Measurements from ENCODE around the gene TMBIM4. TPM values are rescaled to one million over a fixed set of nuclear protein-coding genes. Genes with fewer than 3 reads are reported as not detected.
A peak's percentile ranks its signal among the peaks of the same experiment; 100 is the strongest.

TMBIM4 gene
- total RNA-seq, 1 donor from 2014 or later, result 60.8 TPM

GRCh38 chr12:66115071-66115600 lies 54.7 kb downstream of the TMBIM4 start:
- no peak for DNase-seq
- ATAC-seq (ENCODE audit: poor library complexity), result no peak
- intact Hi-C loops (cut with DNase I), result no loop called here

GRCh38 chr12:66113471-66113870 lies 56.3 kb downstream of the TMBIM4 start:
- no peak for DNase-seq
- ATAC-seq (ENCODE audit: poor library complexity), result no peak
- intact Hi-C loops (cut with DNase I), result no loop called here

GRCh38 chr12:66111605-66112004 lies 58.2 kb downstream of the TMBIM4 start:
- intact Hi-C loops (cut with DNase I), result no loop called here
- ATAC-seq (ENCODE audit: poor library complexity) (no peak), DNase-seq (no peak)

GRCh38 chr12:66109056-66109455 lies 60.7 kb downstream of the TMBIM4 start:
- DNase-seq (no peak), ATAC-seq (ENCODE audit: poor library complexity) (no peak)
- intact Hi-C loops (cut with DNase I), result no loop called here

DNA sequence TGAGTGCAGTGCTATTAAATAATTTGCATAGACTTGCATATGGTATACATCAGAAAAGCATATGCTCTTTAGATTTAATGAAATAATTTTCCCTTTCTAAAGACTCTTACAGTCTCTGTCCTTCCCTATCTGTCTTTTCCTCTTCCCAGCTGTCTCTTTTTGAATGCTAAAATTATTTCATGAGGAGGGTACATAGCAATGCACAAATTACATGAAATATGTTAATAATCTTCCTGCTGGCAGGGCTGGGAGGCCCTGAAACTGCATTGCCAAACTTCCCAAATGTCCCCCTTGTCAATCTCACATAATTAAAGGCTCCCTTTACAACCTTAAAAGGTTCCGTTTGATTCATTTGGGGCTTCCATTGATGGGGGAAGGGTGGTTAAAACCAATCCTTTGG lies 61.4 kb downstream of the TMBIM4 start:
- intact Hi-C loops (cut with DNase I), result no loop called here
- no peak for DNase-seq
- ATAC-seq (ENCODE audit: poor library complexity), result no peak

GRCh38 chr12:66107451-66107915 lies 62.3 kb downstream of the TMBIM4 start:
- DNase-seq (no peak), ATAC-seq (ENCODE audit: poor library complexity) (peak; percentile 83)
- intact Hi-C loops (cut with DNase I), result no loop called here

DNA sequence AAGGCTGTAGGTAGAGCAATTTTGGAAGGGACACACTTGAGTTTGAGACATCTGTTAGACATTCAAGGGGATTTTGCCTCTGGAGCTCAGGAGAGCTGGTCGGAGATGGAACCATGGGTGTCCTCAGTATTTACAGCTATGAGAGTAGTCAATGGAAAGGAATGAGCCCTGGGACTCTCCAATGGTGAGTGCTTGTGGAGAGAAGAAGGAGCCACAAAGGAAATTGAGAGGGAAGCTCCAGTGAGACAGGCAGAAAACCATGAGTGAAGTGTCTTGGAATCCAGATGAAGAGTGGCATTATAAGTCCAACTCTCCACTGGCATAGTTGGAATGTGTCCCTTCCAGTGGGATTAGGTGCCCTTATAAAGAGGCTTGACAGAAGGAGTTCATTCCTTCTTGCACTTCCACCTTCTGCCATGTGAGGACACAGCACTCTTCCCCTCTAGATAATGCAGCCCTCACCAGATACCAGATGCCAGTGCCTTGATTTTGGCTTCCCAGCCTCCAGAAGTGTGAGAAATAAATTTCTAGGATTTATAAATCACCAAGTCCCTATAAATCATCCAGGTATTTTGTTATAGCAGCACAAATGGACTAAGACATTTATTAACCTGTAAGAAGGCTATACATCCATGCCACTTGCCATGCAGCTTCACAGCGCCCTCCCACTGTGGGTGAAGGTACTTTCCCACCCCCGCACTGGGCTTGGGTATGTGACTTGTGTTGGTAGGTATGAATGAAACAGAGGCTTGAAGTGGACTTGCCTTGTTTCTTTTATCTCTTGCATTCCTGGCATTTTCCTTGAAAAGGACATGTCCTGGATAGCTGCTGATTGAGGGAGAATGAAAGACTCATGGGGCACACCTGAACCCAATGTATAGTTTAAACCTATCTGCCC lies 66.5 kb downstream of the TMBIM4 start:
- intact Hi-C loops (cut with DNase I), result no loop called here
- ATAC-seq (ENCODE audit: poor library complexity) (no peak), DNase-seq (no peak)

- intact Hi-C loops (cut with DNase I), result no loop called here
- DNase-seq (no peak), ATAC-seq (ENCODE audit: poor library complexity) (no peak)
Observed at GRCh38 chr12:66092559-66093269, 77.1 kb downstream of the TMBIM4 start.

- no peak for ATAC-seq (ENCODE audit: poor library complexity)
- DNase-seq, result no peak
- intact Hi-C loops (cut with DNase I), result no loop called here
Observed at GRCh38 chr12:66090157-66090556, 79.6 kb downstream of the TMBIM4 start.

DNA sequence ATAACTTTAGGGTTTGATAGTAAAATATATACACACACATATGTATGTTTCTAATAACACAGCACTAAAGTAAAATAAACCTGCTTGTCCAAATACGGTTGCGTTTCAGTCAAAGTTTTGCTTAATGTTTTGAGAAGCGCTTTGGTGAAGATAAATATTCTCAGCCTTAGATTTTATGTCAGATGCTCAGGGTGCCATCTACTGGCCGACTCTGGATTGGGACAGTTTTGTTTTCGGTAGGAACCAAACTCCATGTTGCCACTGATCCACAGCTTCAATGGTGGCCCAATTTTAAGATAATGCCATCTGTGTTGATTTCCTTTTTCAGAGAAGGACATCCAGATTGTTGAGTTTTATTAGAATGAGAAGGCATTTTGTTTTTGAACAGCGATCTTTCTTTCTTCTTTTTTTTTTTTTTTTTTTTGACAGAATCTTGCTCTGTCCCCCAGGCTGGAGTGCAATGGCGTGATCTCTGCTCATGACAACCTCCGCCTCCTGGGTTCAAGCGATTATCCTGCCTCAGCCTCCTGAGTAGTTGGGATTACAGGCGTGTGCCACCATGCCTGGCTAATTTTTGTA lies 82.3 kb downstream of the TMBIM4 start:
- intact Hi-C loops (cut with DNase I), result loop anchor here (5.0 kb wide), 2 partner anchors 530 to 1195 kb away; no protein-coding TSS in a partner anchor
- DNase-seq (peak; percentile 53), ATAC-seq (ENCODE audit: poor library complexity) (peak; percentile 71)

- ATAC-seq (ENCODE audit: poor library complexity) (no peak), DNase-seq (no peak)
- intact Hi-C loops (cut with DNase I), result loop anchor here (5.0 kb wide), 2 partner anchors 529 to 1194 kb away; no protein-coding TSS in a partner anchor
Observed at GRCh38 chr12:66085998-66086397, 83.8 kb downstream of the TMBIM4 start.

Other genes starting within 250 kb of the TMBIM4 start
- gene LLPH, start 39.2 kb downstream of the TMBIM4 start, total RNA-seq, result 14.8 TPM
- gene IRAK3, start 19.2 kb upstream of the TMBIM4 start, total RNA-seq, result 4.0 TPM
- gene HELB, start 132.5 kb upstream of the TMBIM4 start, total RNA-seq, result 0.81 TPM